HG02571 (cell line): ENCODE measurements around the gene RBP4.
"Not testable (repeated sequence)": the region's sequence is repeated elsewhere in the genome, so short reads cannot be mapped to it uniquely, and the experiment has no call there.

Experiments
- ATAC-seq: cut with Tn5 transposase; IDR thresholded peaks from one replicate; pipeline ENCODE4 v1.9.1; 2021; ENCODE audit warnings: mild to moderate bottlenecking, moderate library complexity; ENCODE audit not compliant: unreplicated experiment

Gene RBP4

GRCh38 chr10:93567277-93568104, 33.5 kb downstream of the RBP4 start:
- no peak for ATAC-seq

- ATAC-seq = no peak
These were observed 34.4 kb downstream of the RBP4 start, which contains the start of gene FFAR4 for GRCh38 chr10:93566435-93567276. Gene FFAR4 (plus strand): TSS chr10:93566665. CDS start chr10:93566721, 56 bp downstream.

- no peak for ATAC-seq
These were observed 35.6 kb downstream of the RBP4 start for GRCh38 chr10:93565446-93565845.

- no peak for ATAC-seq
These were observed 40.5 kb downstream of the RBP4 start for GRCh38 chr10:93560541-93560940.

GRCh38 chr10:93559490-93559889, 41.5 kb downstream of the RBP4 start:
- no peak for ATAC-seq

GRCh38 chr10:93554760-93555432, 46.1 kb downstream of the RBP4 start:
- no peak for ATAC-seq

GRCh38 chr10:93554316-93554663, 46.7 kb downstream of the RBP4 start:
- no peak for ATAC-seq

- ATAC-seq = no peak
These were observed 47.3 kb downstream of the RBP4 start for GRCh38 chr10:93553482-93554315.

- no peak for ATAC-seq
These were observed 48.3 kb downstream of the RBP4 start for GRCh38 chr10:93552780-93553179.

GRCh38 chr10:93550606-93551005, 50.4 kb downstream of the RBP4 start:
- ATAC-seq = no peak

GRCh38 chr10:93548376-93549071, 52.5 kb downstream of the RBP4 start:
- no peak for ATAC-seq

GRCh38 chr10:93547522-93547921, 53.5 kb downstream of the RBP4 start:
- no peak for ATAC-seq

- ATAC-seq = not testable (repeated sequence)
These were observed 54.0 kb downstream of the RBP4 start for GRCh38 chr10:93546995-93547394.

- ATAC-seq = no peak
These were observed 58.7 kb downstream of the RBP4 start for GRCh38 chr10:93542358-93542791.
